H9 (cell line): ENCODE results near the gene EML4. TPM values are rescaled to one million over a fixed set of nuclear protein-coding genes. Genes with fewer than 3 reads are reported as not detected.

Experiments used
- DNase-seq: peaks from one replicate; pipeline ENCODE4 v3.0.0-alpha.2; 2017
- H2AFZ ChIP-seq: one replicate; pipeline ENCODE4 v1.6.1; 2013; ENCODE audit warnings: mild to moderate bottlenecking, low read length, control low read depth, moderate library complexity
- H2AK5ac ChIP-seq: 2 replicates; pipeline ENCODE4 v1.6.1; 2013; ENCODE audit warnings: low read length, control low read depth, mixed read lengths; ENCODE audit not compliant: insufficient read length
- H2BK120ac ChIP-seq: one replicate; pipeline ENCODE4 v1.6.1; 2013; ENCODE audit warnings: low read depth, mild to moderate bottlenecking, low read length, control low read depth, inconsistent platforms; ENCODE audit not compliant: poor library complexity, severe bottlenecking
- H2BK12ac ChIP-seq: 2 replicates; pipeline ENCODE4 v1.6.1; 2013; ENCODE audit warnings: low read length, control low read depth, mixed read lengths, low read depth; ENCODE audit not compliant: insufficient read length
- H2BK15ac ChIP-seq: 2 replicates; pipeline ENCODE4 v1.6.1; 2013; ENCODE audit warnings: low read depth, low read length, control low read depth
- H2BK20ac ChIP-seq: one replicate; pipeline ENCODE4 v1.6.1; 2013; ENCODE audit warnings: low read depth, mild to moderate bottlenecking, low read length, control low read depth, inconsistent platforms; ENCODE audit not compliant: poor library complexity, severe bottlenecking
- H2BK5ac ChIP-seq: 2 replicates; pipeline ENCODE4 v1.6.1; 2013; ENCODE audit warnings: low read length, control low read depth, mixed read lengths; ENCODE audit not compliant: insufficient read length
- H3K14ac ChIP-seq: 2 replicates; pipeline ENCODE4 v1.6.1; 2013; ENCODE audit warnings: low read length, control low read depth; ENCODE audit not compliant: insufficient read depth
- H3K18ac ChIP-seq: 2 replicates; pipeline ENCODE4 v1.6.1; 2013; ENCODE audit warnings: low read depth, mild to moderate bottlenecking, mixed read lengths, low read length, control low read depth; ENCODE audit not compliant: insufficient read length
- H3K23ac ChIP-seq: 2 replicates; pipeline ENCODE4 v1.6.1; 2013; ENCODE audit warnings: low read length, control low read depth, mixed read lengths, low read depth; ENCODE audit not compliant: insufficient read length
- H3K23me2 ChIP-seq: 2 replicates; pipeline ENCODE4 v1.6.1; 2013; ENCODE audit warnings: low read depth, mild to moderate bottlenecking, mixed read lengths, low read length, control low read depth; ENCODE audit not compliant: insufficient read length, poor library complexity, severe bottlenecking
- H3K27ac ChIP-seq: 2 replicates; pipeline ENCODE4 v1.5.1; 2013; ENCODE audit warnings: low read length, control low read depth, mixed read lengths, low read depth; ENCODE audit not compliant: insufficient read length
- H3K27me3 ChIP-seq: 2 replicates; pipeline ENCODE4 v1.6.1; 2013; ENCODE audit warnings: low read length, control low read depth, inconsistent platforms; ENCODE audit not compliant: insufficient read depth
- H3K4ac ChIP-seq: 2 replicates; pipeline ENCODE4 v1.6.1; 2013; ENCODE audit warnings: low read depth, mild to moderate bottlenecking, control low read depth, inconsistent platforms, low read length, moderate library complexity
- H3K4me1 ChIP-seq: 2 replicates; pipeline ENCODE4 v1.6.1; 2013; ENCODE audit warnings: low read length, control low read depth, inconsistent platforms; ENCODE audit not compliant: insufficient read depth
- H3K4me2 ChIP-seq: 2 replicates; pipeline ENCODE4 v1.6.1; 2013; ENCODE audit warnings: low read length, control low read depth, mixed read lengths; ENCODE audit not compliant: insufficient read length, insufficient read depth
- H3K56ac ChIP-seq: 2 replicates; pipeline ENCODE4 v1.6.1; 2013; ENCODE audit warnings: low read depth, mild to moderate bottlenecking, mixed read lengths, low read length, control low read depth; ENCODE audit not compliant: insufficient read length
- H3K79me1 ChIP-seq: 2 replicates; pipeline ENCODE4 v1.6.1; 2013; ENCODE audit warnings: low read depth, mild to moderate bottlenecking, moderate library complexity, low read length, control low read depth, inconsistent platforms; ENCODE audit not compliant: insufficient read depth, poor library complexity, severe bottlenecking
- H3K79me2 ChIP-seq: 2 replicates; pipeline ENCODE4 v1.6.1; 2013; ENCODE audit warnings: low read length, control low read depth, inconsistent platforms; ENCODE audit not compliant: insufficient read depth
- H3K9ac ChIP-seq: 2 replicates; pipeline ENCODE4 v1.6.1; 2013; ENCODE audit warnings: low read length, control low read depth, mixed read lengths; ENCODE audit not compliant: insufficient read length; ENCODE audit errors: extremely low read depth
- H3K9me3 ChIP-seq: one replicate; pipeline ENCODE4 v1.6.1; 2013; ENCODE audit warnings: low read depth, low read length, inconsistent platforms; ENCODE audit not compliant: control insufficient read depth
- H3T11ph ChIP-seq: one replicate; pipeline ENCODE4 v1.6.1; 2013; ENCODE audit warnings: mild to moderate bottlenecking, low read length, control low read depth, inconsistent platforms
- H4K20me1 ChIP-seq: one replicate; pipeline ENCODE4 v1.6.1; 2013; ENCODE audit not compliant: control insufficient read depth, insufficient read length, insufficient read depth
- H4K5ac ChIP-seq: 2 replicates; pipeline ENCODE4 v1.6.1; 2013; ENCODE audit warnings: low read depth, mild to moderate bottlenecking, mixed read lengths, low read length, control low read depth; ENCODE audit not compliant: insufficient read length
- H4K8ac ChIP-seq: replicated peaks from 2 replicates; pipeline ENCODE4 v1.6.1; 2013; ENCODE audit warnings: low read length, control low read depth, mixed read lengths, low read depth; ENCODE audit not compliant: insufficient read length
- H4K91ac ChIP-seq: 2 replicates; pipeline ENCODE4 v1.6.1; 2013; ENCODE audit warnings: low read depth, mild to moderate bottlenecking, moderate library complexity, mixed read lengths, low read length, control low read depth; ENCODE audit not compliant: insufficient read length
- H3K27ac Mint-ChIP-seq, 3 experiments: 2 replicates in 2 of 3; 3 replicates in 1 of 3; pipeline ENCODE4 v1.8.0; 2020 to 2021; ENCODE audit warnings: mixed read lengths in 3 of 3, mild to moderate bottlenecking in 1 of 3, moderate library complexity in 1 of 3
- H3K27me3 Mint-ChIP-seq: 2 replicates; pipeline ENCODE4 v1.8.0; 2021; ENCODE audit warnings: low read depth, mild to moderate bottlenecking, moderate library complexity, mixed read lengths
- H3K36me3 Mint-ChIP-seq, 3 experiments: 2 replicates in 2 of 3; 3 replicates in 1 of 3; pipeline ENCODE4 v1.8.0; 2020 to 2021; ENCODE audit warnings: low read depth in 3 of 3, mixed read lengths in 3 of 3; ENCODE audit not compliant: insufficient read depth in 1 of 3
- H3K4me1 Mint-ChIP-seq, 2 experiments: 2 replicates each; pipeline ENCODE4 v1.8.0; 2020; ENCODE audit warnings: mixed read lengths in 2 of 2
- H3K4me3 Mint-ChIP-seq, 2 experiments: 2 replicates in 1 of 2; 3 replicates in 1 of 2; pipeline ENCODE4 v1.8.0; 2020 to 2021; ENCODE audit warnings: mild to moderate bottlenecking in 2 of 2, mixed read lengths in 2 of 2, moderate library complexity in 1 of 2
- H3K9me3 Mint-ChIP-seq, 2 experiments: 2 replicates in 1 of 2; 3 replicates in 1 of 2; pipeline ENCODE4 v1.8.0; 2020; ENCODE audit warnings: mild to moderate bottlenecking in 2 of 2, mixed read lengths in 2 of 2, moderate library complexity in 1 of 2
- WGBS: extraction: QIAGEN DNeasy Blood & Tissue Kit; methylation state at CpG from one replicate; pipeline ENCODE4 v1.1.7; 2013; ENCODE audit warnings: missing lambda C conversion rate, low lambda C conversion rate, mixed read lengths; ENCODE audit not compliant: insufficient read length; ENCODE audit errors: extremely low coverage; 5-methylcytosine and 5-hydroxymethylcytosine counted together
- total RNA-seq: library from RNA; stranded (reverse); gene quantifications from 2 replicates; pipeline ENCODE4 v1.2.1, GENCODE V29; 2021
- TF ChIP-seq, protein P1 (sequence below): fragments of 200-600 bp; sonication (generic); conservative IDR thresholded peaks from 3 replicates; pipeline ENCODE4 v1.8.0; 2021; ENCODE audit warnings: antibody characterized with exemption, mild to moderate bottlenecking

Gene EML4
- total RNA-seq, 1 experiment from 2014 or later: 68.6 TPM

DNA sequence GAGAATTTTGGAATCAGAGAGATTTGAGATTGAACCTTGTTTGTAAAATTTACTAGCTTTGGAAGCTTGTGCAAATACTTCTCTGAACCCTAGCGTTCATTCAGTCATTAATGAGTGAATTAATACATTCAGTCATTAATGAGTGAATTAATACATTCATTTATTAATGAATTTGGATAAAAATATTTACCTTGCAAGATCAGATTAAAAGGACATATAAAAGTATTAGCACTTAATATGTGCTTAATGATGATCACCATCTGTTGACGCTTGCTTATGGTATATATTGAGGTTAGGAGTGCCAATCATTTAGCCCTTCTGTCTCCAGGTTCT lies 26.9 kb downstream of the EML4 start:
- no peaks in the 10 kb centered on the region for H4K20me1 ChIP-seq
- H2BK15ac ChIP-seq: no peak overlapping the region
- no peaks in the 10 kb centered on the region for H3K27me3 ChIP-seq
- no peak overlapping the region for H3K4me3 Mint-ChIP-seq
- no peak overlapping the region for H4K91ac ChIP-seq
- H3K27ac ChIP-seq: no peak overlapping the region
- no peak for DNase-seq
- peak overlapping the region in 2 of 3 experiments; percentile 24 to 35; a peak in 2 of 7 replicates for H3K27ac Mint-ChIP-seq
- no peak overlapping the region for H2AK5ac ChIP-seq
- no peaks in the 10 kb centered on the region for H3K23me2 ChIP-seq
- H4K5ac ChIP-seq: no peak overlapping the region
- H3K79me2 ChIP-seq: peaks cover 5% of the 10 kb centered on the region; the same call in 1 of the 2 replicates
- peaks cover 0 to 2% of the 10 kb centered on the region in 2 experiments; a peak in 1 of 5 replicates for H3K9me3 Mint-ChIP-seq
- WGBS: no CpG with 5 or more reads among the region's 2 CpGs
- no peak overlapping the region for H3K23ac ChIP-seq
- TF ChIP-seq, protein P1, sequence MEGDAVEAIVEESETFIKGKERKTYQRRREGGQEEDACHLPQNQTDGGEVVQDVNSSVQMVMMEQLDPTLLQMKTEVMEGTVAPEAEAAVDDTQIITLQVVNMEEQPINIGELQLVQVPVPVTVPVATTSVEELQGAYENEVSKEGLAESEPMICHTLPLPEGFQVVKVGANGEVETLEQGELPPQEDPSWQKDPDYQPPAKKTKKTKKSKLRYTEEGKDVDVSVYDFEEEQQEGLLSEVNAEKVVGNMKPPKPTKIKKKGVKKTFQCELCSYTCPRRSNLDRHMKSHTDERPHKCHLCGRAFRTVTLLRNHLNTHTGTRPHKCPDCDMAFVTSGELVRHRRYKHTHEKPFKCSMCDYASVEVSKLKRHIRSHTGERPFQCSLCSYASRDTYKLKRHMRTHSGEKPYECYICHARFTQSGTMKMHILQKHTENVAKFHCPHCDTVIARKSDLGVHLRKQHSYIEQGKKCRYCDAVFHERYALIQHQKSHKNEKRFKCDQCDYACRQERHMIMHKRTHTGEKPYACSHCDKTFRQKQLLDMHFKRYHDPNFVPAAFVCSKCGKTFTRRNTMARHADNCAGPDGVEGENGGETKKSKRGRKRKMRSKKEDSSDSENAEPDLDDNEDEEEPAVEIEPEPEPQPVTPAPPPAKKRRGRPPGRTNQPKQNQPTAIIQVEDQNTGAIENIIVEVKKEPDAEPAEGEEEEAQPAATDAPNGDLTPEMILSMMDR: no peak
- no peaks in the 10 kb centered on the region for H3K9me3 ChIP-seq
- no peak overlapping the region for H3K14ac ChIP-seq
- H4K8ac ChIP-seq: no peak overlapping the region
- no peak overlapping the region for H3K18ac ChIP-seq
- peak overlapping the region; percentile 16 for H3K4me2 ChIP-seq
- H2BK5ac ChIP-seq: no peak overlapping the region
- H3K4me1 Mint-ChIP-seq: peaks cover 18 to 19% of the 10 kb centered on the region in 2 experiments
- H3K4ac ChIP-seq: no peak overlapping the region
- no peak overlapping the region for H3T11ph ChIP-seq
- H2AFZ ChIP-seq: no peak overlapping the region
- no peaks in the 10 kb centered on the region for H3K27me3 Mint-ChIP-seq
- 0 out of 2 replicates have a peak, but pooled peaks cover 5% of the 10 kb centered on the region for H3K4me1 ChIP-seq
- no peak overlapping the region for H3K56ac ChIP-seq
- H2BK120ac ChIP-seq: no peak overlapping the region
- no peak overlapping the region for H3K9ac ChIP-seq
- H2BK12ac ChIP-seq: no peak overlapping the region
- H3K79me1 ChIP-seq: peaks cover 7% of the 10 kb centered on the region
- H3K36me3 Mint-ChIP-seq: peaks cover 0 to 9% (median 9%) of the 10 kb centered on the region in 3 experiments; a peak in 3 of 7 replicates
- H2BK20ac ChIP-seq: no peak overlapping the region
